Fibroblast of villous mesenchyme (primary cell): ENCODE data around the gene PLPPR1. TPM values are rescaled to one million over a fixed set of nuclear protein-coding genes. Genes with fewer than 3 reads are reported as not detected.
"Not testable (repeated sequence)": the region's sequence is repeated elsewhere in the genome, so short reads cannot be mapped to it uniquely, and the experiment has no call there.

ENCODE experiments used
- DNase-seq: peaks from one replicate; pipeline ENCODE4 v3.0.0-alpha.2; 2010; ENCODE audit warnings: low read depth
- H3K4me3 ChIP-seq: 2 replicates; pipeline ENCODE4 v1.5.1; 2011; ENCODE audit warnings: low read depth, mild to moderate bottlenecking, low read length
- total RNA-seq: library from RNA; depleted of rRNA; stranded (reverse); fragments of >200 nt; gene quantifications from 2 replicates; pipeline ENCODE4 v1.2.3, GENCODE V29; 2012
- TF ChIP-seq, protein P1 (sequence below): IDR thresholded peaks from 2 replicates; pipeline ENCODE4 v1.5.1; 2012; ENCODE audit warnings: low read depth, mild to moderate bottlenecking, low read length; ENCODE audit not compliant: insufficient read depth

The PLPPR1 gene
- total RNA-seq, 1 donor: not detected

DNA sequence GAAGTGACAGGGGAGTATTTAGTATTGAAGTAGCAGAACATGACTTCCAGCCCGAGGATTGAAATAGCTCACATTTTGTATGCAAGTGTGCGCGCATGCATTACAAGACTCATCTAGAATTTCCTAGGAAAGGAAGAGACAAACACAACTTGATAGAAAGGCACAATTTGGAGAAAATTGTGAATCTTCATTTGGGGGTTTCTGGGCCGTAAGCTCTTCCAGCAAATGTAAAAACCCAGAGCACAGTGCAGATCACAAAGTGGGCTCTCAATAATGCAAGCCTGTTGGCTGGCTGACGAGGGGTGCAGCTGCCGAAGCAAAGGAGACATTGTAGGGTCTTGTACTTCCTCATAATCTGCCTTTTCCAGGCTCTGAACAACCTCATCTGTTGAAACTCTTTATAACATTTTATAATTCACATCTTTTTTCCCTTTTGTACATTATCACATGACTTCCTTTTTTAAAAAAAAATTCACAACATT lies 247.3 kb downstream of the PLPPR1 start:
- TF ChIP-seq, protein P1, sequence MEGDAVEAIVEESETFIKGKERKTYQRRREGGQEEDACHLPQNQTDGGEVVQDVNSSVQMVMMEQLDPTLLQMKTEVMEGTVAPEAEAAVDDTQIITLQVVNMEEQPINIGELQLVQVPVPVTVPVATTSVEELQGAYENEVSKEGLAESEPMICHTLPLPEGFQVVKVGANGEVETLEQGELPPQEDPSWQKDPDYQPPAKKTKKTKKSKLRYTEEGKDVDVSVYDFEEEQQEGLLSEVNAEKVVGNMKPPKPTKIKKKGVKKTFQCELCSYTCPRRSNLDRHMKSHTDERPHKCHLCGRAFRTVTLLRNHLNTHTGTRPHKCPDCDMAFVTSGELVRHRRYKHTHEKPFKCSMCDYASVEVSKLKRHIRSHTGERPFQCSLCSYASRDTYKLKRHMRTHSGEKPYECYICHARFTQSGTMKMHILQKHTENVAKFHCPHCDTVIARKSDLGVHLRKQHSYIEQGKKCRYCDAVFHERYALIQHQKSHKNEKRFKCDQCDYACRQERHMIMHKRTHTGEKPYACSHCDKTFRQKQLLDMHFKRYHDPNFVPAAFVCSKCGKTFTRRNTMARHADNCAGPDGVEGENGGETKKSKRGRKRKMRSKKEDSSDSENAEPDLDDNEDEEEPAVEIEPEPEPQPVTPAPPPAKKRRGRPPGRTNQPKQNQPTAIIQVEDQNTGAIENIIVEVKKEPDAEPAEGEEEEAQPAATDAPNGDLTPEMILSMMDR: no peak
- H3K4me3 ChIP-seq: no peak overlapping the region

DNA sequence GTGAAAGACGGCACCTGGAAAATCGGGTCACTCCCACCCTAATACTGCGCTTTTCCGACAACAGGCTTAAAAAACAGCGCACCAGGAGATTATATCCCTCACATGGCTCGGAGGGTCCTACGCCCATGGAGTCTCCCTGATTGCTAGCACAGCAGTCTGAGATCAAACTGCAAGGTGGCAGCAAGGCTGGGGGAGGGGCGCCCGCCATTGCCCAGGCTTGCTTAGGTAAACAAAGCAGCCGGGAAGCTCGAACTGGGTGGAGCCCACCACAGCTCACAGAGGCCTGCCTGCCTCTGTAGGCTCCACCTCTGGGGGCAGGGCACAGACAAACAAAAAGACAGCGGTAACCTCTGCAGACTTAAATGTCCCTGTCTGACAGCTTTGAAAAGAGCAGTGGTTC lies 262.5 kb downstream of the PLPPR1 start:
- DNase-seq, H3K4me3 ChIP-seq: not testable (repeated sequence)

More for the DNA sequence above, 247.3 kb downstream of the PLPPR1 start:
- DNase-seq: no peak

DNA sequence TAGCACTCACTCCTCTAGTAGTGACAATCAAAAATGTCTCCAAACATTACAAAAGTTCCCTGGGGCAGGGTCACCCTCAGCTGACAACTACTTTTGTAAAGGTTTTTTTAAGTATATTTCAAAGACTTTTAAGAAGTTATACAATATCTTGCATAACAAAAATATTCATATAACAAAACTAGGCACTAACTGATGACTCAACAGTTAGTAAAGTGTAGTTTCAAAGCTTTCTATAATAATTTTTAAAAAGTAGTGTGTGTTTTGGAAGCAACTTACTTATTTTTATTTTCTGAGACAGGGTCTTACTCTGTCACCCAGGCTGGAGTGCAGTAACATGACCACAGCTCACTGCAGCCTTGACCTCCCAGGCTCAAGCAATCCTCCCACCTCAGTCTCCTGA lies 271.4 kb downstream of the PLPPR1 start:
- no peak overlapping the region for H3K4me3 ChIP-seq
- DNase-seq: no peak
- TF ChIP-seq, protein P1: no peak

DNA sequence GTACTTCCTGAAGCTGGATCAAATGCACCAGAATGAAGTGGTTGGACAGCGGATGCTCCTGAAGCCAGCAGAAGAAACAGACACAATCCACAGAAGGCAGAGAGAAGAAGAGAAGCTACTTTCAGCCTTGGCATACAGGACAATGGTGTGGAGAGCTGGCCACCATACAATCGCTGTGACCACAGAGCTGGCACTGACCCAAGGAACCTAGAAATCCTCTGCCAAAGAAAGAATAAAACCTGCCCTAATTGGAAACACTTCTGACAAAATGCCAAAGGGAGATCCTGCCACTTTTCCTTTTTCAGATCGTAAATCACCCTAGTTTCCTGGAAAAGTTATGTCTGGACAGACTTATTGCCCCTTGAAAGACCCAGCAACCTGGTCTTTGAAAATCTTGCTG lies 278.5 kb downstream of the PLPPR1 start:
- TF ChIP-seq, protein P1: no peak
- H3K4me3 ChIP-seq: no peak overlapping the region
- DNase-seq: no peak

DNA sequence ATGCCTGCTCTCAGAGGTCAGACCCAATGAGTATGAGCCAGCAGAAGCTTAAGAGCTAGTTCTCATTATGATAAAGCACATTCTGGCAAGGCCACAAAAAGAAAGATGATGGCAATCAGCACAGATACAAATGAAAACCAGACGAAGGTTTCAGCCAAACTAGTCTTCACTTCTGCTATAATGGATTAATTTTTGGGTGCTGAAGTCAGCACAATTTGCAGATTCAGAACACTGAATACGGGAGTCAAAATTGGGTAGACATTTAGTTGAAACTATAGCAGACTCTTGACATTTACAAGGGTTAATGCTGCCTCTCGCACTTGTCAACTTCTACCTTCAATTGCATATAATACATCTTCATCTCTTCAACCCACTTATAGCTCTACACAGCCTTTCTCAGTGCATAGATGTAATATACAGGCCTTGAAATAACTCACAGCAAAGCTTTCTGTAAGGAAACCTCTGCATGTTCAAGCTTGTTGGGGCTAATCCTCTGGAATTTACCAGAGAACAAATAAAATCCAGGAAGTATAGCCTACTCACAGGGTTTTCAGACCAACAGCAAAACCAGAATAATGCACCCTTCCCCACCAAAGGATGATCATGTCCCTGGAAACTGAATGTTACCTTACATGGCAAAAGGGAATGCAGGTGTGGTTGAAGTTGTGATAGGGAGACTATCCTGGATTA lies 279.1 kb downstream of the PLPPR1 start:
- no peak for DNase-seq
- no peak overlapping the region for H3K4me3 ChIP-seq
- TF ChIP-seq, protein P1: no peak

DNA sequence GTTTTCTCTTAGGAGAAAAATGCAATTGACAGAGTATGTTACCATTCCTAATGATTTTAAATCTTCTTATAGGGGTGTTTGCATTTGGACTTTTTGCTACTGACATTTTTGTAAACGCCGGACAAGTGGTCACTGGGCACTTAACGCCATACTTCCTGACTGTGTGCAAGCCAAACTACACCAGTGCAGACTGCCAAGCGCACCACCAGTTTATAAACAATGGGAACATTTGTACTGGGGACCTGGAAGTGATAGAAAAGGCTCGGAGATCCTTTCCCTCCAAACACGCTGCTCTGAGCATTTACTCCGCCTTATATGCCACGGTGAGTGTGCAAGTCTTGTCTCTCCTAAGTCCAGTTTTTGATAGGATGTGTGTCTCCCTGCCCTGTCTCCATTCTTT lies 280.6 kb downstream of the PLPPR1 start:
- H3K4me3 ChIP-seq: no peak overlapping the region
- DNase-seq: no peak
- TF ChIP-seq, protein P1: no peak

DNA sequence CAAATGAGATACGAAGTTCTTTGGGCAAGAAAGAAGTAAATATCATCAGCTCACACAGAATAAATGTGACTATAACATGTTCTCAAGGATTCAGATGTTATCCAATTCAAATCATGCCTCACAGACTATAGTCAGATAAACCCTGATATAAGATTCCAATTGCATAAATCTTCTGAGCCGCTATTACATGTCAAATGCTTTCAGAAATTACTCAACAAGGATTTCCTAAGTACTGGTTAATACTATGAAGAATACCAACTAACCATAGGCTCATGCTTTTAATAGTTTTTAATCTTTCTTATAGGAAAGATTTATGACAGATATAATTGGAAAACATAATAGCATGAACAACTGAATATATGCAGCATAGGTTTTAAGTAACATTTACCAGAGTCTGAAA lies 282.7 kb downstream of the PLPPR1 start:
- TF ChIP-seq, protein P1: no peak

More for the DNA sequence above, 282.7 kb downstream of the PLPPR1 start:
- no peak overlapping the region for H3K4me3 ChIP-seq
- DNase-seq: no peak
